ENCODE data around the gene MLH3. TPM values are rescaled to one million over a fixed set of nuclear protein-coding genes. Genes with fewer than 3 reads are reported as not detected.

Gene MLH3
- total RNA-seq, 1 donor from 2014 or later: 44.2 TPM

- DNase-seq (ENCODE audit: low spot score): no peak
Measured at GRCh38 chr14:74968811-74969210, 82.5 kb downstream of the MLH3 start.

GRCh38 chr14:74965486-74966153 lies 85.6 kb downstream of the MLH3 start:
- DNase-seq (ENCODE audit: low spot score): no peak

- no peak for DNase-seq (ENCODE audit: low spot score)
Measured at GRCh38 chr14:74964787-74965485, 86.3 kb downstream of the MLH3 start.

Other genes with a start within 250 kb of the MLH3 start
- 0.13 TPM for gene PROX2, start 175.3 kb downstream of the MLH3 start, total RNA-seq
- gene DLST, start 169.6 kb downstream of the MLH3 start, total RNA-seq: 81.3 TPM
- gene RPS6KL1, start 128.2 kb downstream of the MLH3 start, total RNA-seq: 10.7 TPM
- 4.4 TPM for gene PGF, start 95.9 kb downstream of the MLH3 start, total RNA-seq
- gene EIF2B2, start 48.5 kb downstream of the MLH3 start, total RNA-seq: 39.2 TPM
- 14.1 TPM for gene ACYP1, start 12.6 kb upstream of the MLH3 start, total RNA-seq
- gene ZC2HC1C, start 18.2 kb upstream of the MLH3 start, total RNA-seq: 3.0 TPM
- 89.2 TPM for gene NEK9, start 75.6 kb upstream of the MLH3 start, total RNA-seq
- 394 TPM for gene TMED10, start 125.1 kb upstream of the MLH3 start, total RNA-seq
- 158 TPM for gene FOS, start 227.4 kb upstream of the MLH3 start, total RNA-seq